ENCODE data around the gene SCUBE1. TPM values are rescaled to one million over a fixed set of nuclear protein-coding genes. Genes with fewer than 3 reads are reported as not detected.

Gene SCUBE1
- total RNA-seq, 1 experiment from 2014 or later, result 0.54 TPM

GRCh38 chr22:43365715-43366440, 22.7 kb upstream of the SCUBE1 start:
- no TSS peak for BruUV-seq (replicated peaks)
- H3K4me1 Mint-ChIP-seq (ENCODE audit: low read depth, unreplicated experiment), result no peaks in the 10 kb centered on the region
- H3K27ac Mint-ChIP-seq (ENCODE audit: unreplicated experiment), result no peak overlapping the region
- no peak for TF ChIP-seq CTCF (IDR thresholded peaks at IDR 0.05; ENCODE audit: unreplicated experiment)
- CTCF ChIA-PET, result interaction anchor here (0.6 kb wide), 1 partner anchor 110 kb away, joined by 3 read pairs; no protein-coding TSS in a partner anchor
- no peaks in the 10 kb centered on the region for H3K9me3 Mint-ChIP-seq (ENCODE audit: low read depth, unreplicated experiment)
- H3K27me3 Mint-ChIP-seq (ENCODE audit: unreplicated experiment), result peaks cover 90% of the 10 kb centered on the region
- no peak overlapping the region for H3K4me3 Mint-ChIP-seq (ENCODE audit: low read depth, unreplicated experiment)
- no peak for DNase-seq
- H3K36me3 Mint-ChIP-seq (ENCODE audit: insufficient read depth, unreplicated experiment), result no peaks in the 10 kb centered on the region
- intact Hi-C loops (cut with micrococcal nuclease; ENCODE audit: unreplicated experiment), result no loop called here

DNA sequence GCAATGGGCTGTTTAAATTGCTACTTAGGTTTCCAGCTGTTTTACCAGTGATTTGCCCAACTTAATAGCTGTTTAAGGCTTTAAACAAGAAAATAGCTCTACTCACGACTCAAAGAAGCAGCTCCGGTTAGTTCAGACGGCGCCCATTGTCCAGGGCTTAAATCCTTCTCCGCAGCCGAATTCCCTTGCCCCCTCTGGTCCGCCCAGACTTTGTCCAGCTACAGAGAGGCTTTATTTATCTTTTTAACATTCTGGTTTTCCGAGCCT, 20.9 kb upstream of the SCUBE1 start:
- Mint-ChIP-seq H3K4me1 (ENCODE audit: low read depth, unreplicated experiment) (no peaks in the 10 kb centered on the region), H3K27ac (ENCODE audit: unreplicated experiment) (no peak overlapping the region), H3K27me3 (ENCODE audit: unreplicated experiment) (peaks cover 90% of the 10 kb centered on the region), H3K36me3 (ENCODE audit: insufficient read depth, unreplicated experiment) (no peaks in the 10 kb centered on the region), H3K9me3 (ENCODE audit: low read depth, unreplicated experiment) (no peaks in the 10 kb centered on the region), H3K4me3 (ENCODE audit: low read depth, unreplicated experiment) (no peak overlapping the region)
- intact Hi-C loops (cut with micrococcal nuclease; ENCODE audit: unreplicated experiment), result no loop called here
- DNase-seq, result no peak
- BruUV-seq (replicated peaks), result no TSS peak
- no peak for TF ChIP-seq CTCF (IDR thresholded peaks at IDR 0.05; ENCODE audit: unreplicated experiment)
- CTCF ChIA-PET, result interaction anchor here (0.6 to 0.7 kb wide), 2 partner anchors 86 to 539 kb away, joined by 3 to 4 read pairs; no protein-coding TSS in a partner anchor

- no peaks in the 10 kb centered on the region for H3K9me3 Mint-ChIP-seq (ENCODE audit: low read depth, unreplicated experiment)
- H3K4me3 Mint-ChIP-seq (ENCODE audit: low read depth, unreplicated experiment), result no peak overlapping the region
- H3K27me3 Mint-ChIP-seq (ENCODE audit: unreplicated experiment), result peaks cover 90% of the 10 kb centered on the region
- CTCF ChIA-PET, result interaction anchor here (0.6 to 0.7 kb wide), 4 partner anchors 54 to 539 kb away, joined by 3 to 6 read pairs (median 4); no protein-coding TSS in a partner anchor
- H3K36me3 Mint-ChIP-seq (ENCODE audit: insufficient read depth, unreplicated experiment), result no peaks in the 10 kb centered on the region
- DNase-seq, result no peak
- intact Hi-C loops (cut with micrococcal nuclease; ENCODE audit: unreplicated experiment), result no loop called here
- H3K27ac Mint-ChIP-seq (ENCODE audit: unreplicated experiment), result no peak overlapping the region
- H3K4me1 Mint-ChIP-seq (ENCODE audit: low read depth, unreplicated experiment), result no peaks in the 10 kb centered on the region
- no peak for TF ChIP-seq CTCF (IDR thresholded peaks at IDR 0.05; ENCODE audit: unreplicated experiment)
- BruUV-seq (replicated peaks), result no TSS peak
These were observed 20.4 kb upstream of the SCUBE1 start for GRCh38 chr22:43363315-43364168.

DNA sequence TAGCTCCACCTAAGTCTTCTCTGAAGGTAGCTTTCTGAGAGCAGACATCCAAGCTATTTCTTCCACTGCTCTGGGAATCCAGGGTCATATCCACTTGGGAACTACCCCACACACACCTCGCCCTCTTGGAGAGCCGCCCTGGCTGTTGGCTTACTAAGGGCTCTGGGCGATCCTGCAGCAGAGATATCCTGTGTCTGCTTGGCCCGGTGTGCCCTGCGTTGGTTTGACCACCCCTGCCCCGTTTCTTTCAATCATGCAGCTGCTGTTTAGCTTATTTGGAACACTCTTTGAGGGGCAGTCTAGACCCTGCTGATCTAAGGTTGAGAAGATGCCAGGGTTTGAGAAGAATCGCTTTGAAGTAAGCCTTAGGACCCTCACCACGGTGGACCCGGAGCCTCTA, 17.4 kb upstream of the SCUBE1 start:
- no peak overlapping the region for H3K27ac Mint-ChIP-seq (ENCODE audit: unreplicated experiment)
- CTCF ChIA-PET, result no interaction called here
- no TSS peak for BruUV-seq (replicated peaks)
- no peaks in the 10 kb centered on the region for H3K9me3 Mint-ChIP-seq (ENCODE audit: low read depth, unreplicated experiment)
- intact Hi-C loops (cut with micrococcal nuclease; ENCODE audit: unreplicated experiment), result no loop called here
- no peak for TF ChIP-seq CTCF (IDR thresholded peaks at IDR 0.05; ENCODE audit: unreplicated experiment)
- no peak for DNase-seq
- H3K4me1 Mint-ChIP-seq (ENCODE audit: low read depth, unreplicated experiment), result no peaks in the 10 kb centered on the region
- no peak overlapping the region for H3K4me3 Mint-ChIP-seq (ENCODE audit: low read depth, unreplicated experiment)
- no peaks in the 10 kb centered on the region for H3K36me3 Mint-ChIP-seq (ENCODE audit: insufficient read depth, unreplicated experiment)
- H3K27me3 Mint-ChIP-seq (ENCODE audit: unreplicated experiment), result peaks cover 70% of the 10 kb centered on the region
